Lower leg skin (tissue), 3 donors: Measurements from ENCODE around the gene ADM5.

Experiments
- CTCF ChIP-seq, 3 donors: fragments of 450-650 bp; IDR thresholded peaks; one replicate each; pipeline ENCODE4 v1.5.1; 2016; ENCODE audit warnings: antibody characterized with exemption in 3 of 3, mild to moderate bottlenecking in 3 of 3, moderate library complexity in 2 of 3
- POLR2A ChIP-seq, 2 donors: fragments of 450-650 bp; IDR thresholded peaks; one replicate each; pipeline ENCODE4 v1.6.1; 2016 to 2017; ENCODE audit warnings: antibody characterized with exemption in 2 of 2, mild to moderate bottlenecking in 1 of 2, moderate library complexity in 1 of 2

GRCh38 chr19:49646586-49646985 is 42.8 kb upstream of the ADM5 start:
- TF ChIP-seq CTCF (IDR thresholded peaks at IDR 0.05): no peak
- TF ChIP-seq POLR2A (IDR thresholded peaks at IDR 0.05): no peak
